OCI-LY1 (cell line): Measurements from ENCODE around the gene FTO.

Source experiments
- H2AFZ ChIP-seq: fragments of 200-600 bp; sonication (generic), shearing (Covaris generic); 2 replicates; pipeline ENCODE4 v1.6.0; 2014; ENCODE audit warnings: antibody characterized with exemption, mild to moderate bottlenecking, low read length
- H3F3A ChIP-seq: fragments of 200-600 bp; sonication (generic), shearing (Covaris generic); 2 replicates; pipeline ENCODE4 v1.6.0; 2014; ENCODE audit warnings: mild to moderate bottlenecking, antibody characterized with exemption, low read length, moderate library complexity; ENCODE audit not compliant: insufficient read depth
- H3K27ac ChIP-seq: fragments of 200-600 bp; sonication (generic); 2 replicates; pipeline ENCODE4 v1.5.1; 2014; ENCODE audit warnings: low read length, mixed run types, mild to moderate bottlenecking, low read depth; ENCODE audit not compliant: poor library complexity, severe bottlenecking
- H3K27me3 ChIP-seq: fragments of 200-600 bp; sonication (generic); 2 replicates; pipeline ENCODE4 v1.6.0; 2014; ENCODE audit warnings: antibody characterized with exemption, mild to moderate bottlenecking, low read length, moderate library complexity; ENCODE audit not compliant: insufficient read depth
- H3K36me3 ChIP-seq: fragments of 200-600 bp; sonication (generic); 2 replicates; pipeline ENCODE4 v1.6.1; 2014; ENCODE audit warnings: mild to moderate bottlenecking, antibody characterized with exemption, low read length, moderate library complexity, mixed read lengths; ENCODE audit not compliant: insufficient read depth
- H3K4me1 ChIP-seq: fragments of 200-600 bp; sonication (generic); 2 replicates; pipeline ENCODE4 v1.5.1; 2014; ENCODE audit warnings: mild to moderate bottlenecking, low read length, moderate library complexity; ENCODE audit not compliant: insufficient read depth, severe bottlenecking
- H3K4me2 ChIP-seq: fragments of 200-600 bp; sonication (generic), shearing (Covaris generic); 2 replicates; pipeline ENCODE4 v1.6.1; 2014; ENCODE audit warnings: low read length
- H3K4me3 ChIP-seq: fragments of 200-600 bp; sonication (generic); 2 replicates; pipeline ENCODE4 v1.5.1; 2014; ENCODE audit warnings: low read length, low read depth, mild to moderate bottlenecking, mixed read lengths; ENCODE audit not compliant: poor library complexity, severe bottlenecking
- H3K79me2 ChIP-seq: fragments of 200-600 bp; shearing (Covaris generic); 2 replicates; pipeline ENCODE4 v1.6.1; 2016; ENCODE audit warnings: mixed run types, low read length, mixed read lengths; ENCODE audit not compliant: insufficient read depth
- H3K9ac ChIP-seq: fragments of 200-600 bp; sonication (generic), shearing (Covaris generic); 2 replicates; pipeline ENCODE4 v1.6.1; 2014; ENCODE audit warnings: mild to moderate bottlenecking, low read length, mixed read lengths
- H3K9me2 ChIP-seq: fragments of 200-600 bp; sonication (generic), shearing (Covaris generic); 2 replicates; pipeline ENCODE4 v1.6.1; 2014; ENCODE audit warnings: low read depth, mild to moderate bottlenecking, low read length, mixed read lengths
- H3K9me3 ChIP-seq: fragments of 200-600 bp; shearing (Covaris generic); 2 replicates; pipeline ENCODE4 v1.6.1; 2014; ENCODE audit warnings: low read length, mixed read lengths
- H4K20me1 ChIP-seq: fragments of 200-600 bp; sonication (generic), shearing (Covaris generic); 2 replicates; pipeline ENCODE4 v1.6.0; 2016; ENCODE audit warnings: mild to moderate bottlenecking, low read length; ENCODE audit not compliant: insufficient read depth
- EZH2 ChIP-seq: fragments of 200-600 bp; sonication (generic), shearing (Covaris generic); IDR thresholded peaks from 2 replicates; pipeline ENCODE4 v1.8.0; 2017; ENCODE audit warnings: borderline replicate concordance, mixed run types, mild to moderate bottlenecking, antibody characterized with exemption, low read length, moderate library complexity, mixed read lengths
- TF ChIP-seq, protein P1 (sequence below): fragments of 200-600 bp; sonication (generic), shearing (Covaris generic); IDR thresholded peaks from 2 replicates; pipeline ENCODE4 v1.5.1; 2017; ENCODE audit warnings: mild to moderate bottlenecking, antibody characterized with exemption, low read length, moderate library complexity, mixed read lengths

Gene FTO

DNA sequence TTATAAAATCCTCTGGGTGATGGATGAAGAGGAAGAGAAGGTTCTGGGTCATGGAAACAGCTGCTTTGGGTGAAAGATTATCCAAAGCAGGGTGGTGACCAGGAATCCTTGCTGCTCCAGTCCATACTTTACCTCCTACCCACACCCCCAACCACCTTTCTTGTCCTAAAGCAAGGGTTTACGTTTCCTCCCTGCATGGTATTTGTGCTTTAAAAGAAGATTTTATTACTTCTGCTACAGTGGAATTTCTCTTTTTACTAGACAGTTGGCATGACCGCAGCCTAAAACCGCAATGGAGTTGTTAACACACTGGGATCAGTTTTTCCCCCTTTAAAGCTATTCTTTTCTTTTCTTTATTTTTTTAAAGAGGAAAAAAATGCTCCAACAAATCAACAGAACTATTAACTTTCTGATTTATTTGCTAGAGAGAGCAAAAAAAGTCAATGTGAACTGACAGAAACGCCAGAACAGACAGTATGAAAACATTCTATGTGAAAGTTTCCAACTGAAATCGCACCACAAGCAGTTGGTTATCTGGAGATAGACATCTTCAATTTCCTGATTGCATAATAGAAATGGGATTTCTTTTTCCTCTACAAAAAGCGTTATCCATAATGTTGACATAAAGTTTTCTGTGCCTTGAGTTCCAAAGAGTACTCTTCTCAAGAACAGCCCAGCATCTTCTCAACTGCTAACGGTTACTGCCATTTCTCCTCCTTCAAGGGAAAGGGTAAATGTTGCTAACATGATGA, 346.7 kb downstream of the FTO start:
- H3K36me3 ChIP-seq = no peaks in the 10 kb centered on the region
- no peaks in the 10 kb centered on the region for H3K27me3 ChIP-seq
- no peaks in the 10 kb centered on the region for H3K4me1 ChIP-seq
- no peak overlapping the region for H3K4me2 ChIP-seq
- H3K9me2 ChIP-seq = no peaks in the 10 kb centered on the region
- H2AFZ ChIP-seq = no peak overlapping the region
- H3K79me2 ChIP-seq = no peaks in the 10 kb centered on the region
- no peak for TF ChIP-seq EZH2
- TF ChIP-seq, protein P1, sequence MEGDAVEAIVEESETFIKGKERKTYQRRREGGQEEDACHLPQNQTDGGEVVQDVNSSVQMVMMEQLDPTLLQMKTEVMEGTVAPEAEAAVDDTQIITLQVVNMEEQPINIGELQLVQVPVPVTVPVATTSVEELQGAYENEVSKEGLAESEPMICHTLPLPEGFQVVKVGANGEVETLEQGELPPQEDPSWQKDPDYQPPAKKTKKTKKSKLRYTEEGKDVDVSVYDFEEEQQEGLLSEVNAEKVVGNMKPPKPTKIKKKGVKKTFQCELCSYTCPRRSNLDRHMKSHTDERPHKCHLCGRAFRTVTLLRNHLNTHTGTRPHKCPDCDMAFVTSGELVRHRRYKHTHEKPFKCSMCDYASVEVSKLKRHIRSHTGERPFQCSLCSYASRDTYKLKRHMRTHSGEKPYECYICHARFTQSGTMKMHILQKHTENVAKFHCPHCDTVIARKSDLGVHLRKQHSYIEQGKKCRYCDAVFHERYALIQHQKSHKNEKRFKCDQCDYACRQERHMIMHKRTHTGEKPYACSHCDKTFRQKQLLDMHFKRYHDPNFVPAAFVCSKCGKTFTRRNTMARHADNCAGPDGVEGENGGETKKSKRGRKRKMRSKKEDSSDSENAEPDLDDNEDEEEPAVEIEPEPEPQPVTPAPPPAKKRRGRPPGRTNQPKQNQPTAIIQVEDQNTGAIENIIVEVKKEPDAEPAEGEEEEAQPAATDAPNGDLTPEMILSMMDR = no peak
- H3K4me3 ChIP-seq = no peak overlapping the region
- H3K9ac ChIP-seq = no peak overlapping the region
- no peaks in the 10 kb centered on the region for H3K9me3 ChIP-seq
- no peak overlapping the region for H3K27ac ChIP-seq
- H3F3A ChIP-seq = no peaks in the 10 kb centered on the region
- H4K20me1 ChIP-seq = no peaks in the 10 kb centered on the region

DNA sequence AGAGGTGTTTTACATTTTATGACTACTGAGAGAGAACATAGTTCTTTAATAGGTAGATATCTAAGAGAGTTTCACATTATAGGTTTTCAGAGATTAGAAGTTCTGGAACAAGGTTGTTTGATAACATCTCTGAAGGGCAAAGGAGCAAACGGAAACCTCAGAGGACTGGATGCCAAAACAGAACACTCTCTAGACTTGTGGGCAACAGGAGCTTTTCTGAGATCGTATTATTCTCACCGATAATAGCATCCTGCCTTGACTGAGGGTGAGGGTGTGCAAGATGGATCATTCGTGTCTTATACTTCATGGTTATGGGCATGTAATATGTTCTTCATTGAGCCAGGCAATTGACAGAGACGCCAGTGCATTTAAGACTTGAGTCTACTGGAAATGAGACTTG, 347.9 kb downstream of the FTO start:
- no peaks in the 10 kb centered on the region for H3K27me3 ChIP-seq
- no peaks in the 10 kb centered on the region for H3F3A ChIP-seq
- H4K20me1 ChIP-seq = no peaks in the 10 kb centered on the region
- no peaks in the 10 kb centered on the region for H3K79me2 ChIP-seq
- no peak overlapping the region for H3K4me2 ChIP-seq
- H3K4me1 ChIP-seq = no peaks in the 10 kb centered on the region
- no peak for TF ChIP-seq EZH2
- TF ChIP-seq, protein P1 = no peak
- H3K9me2 ChIP-seq = no peaks in the 10 kb centered on the region
- H2AFZ ChIP-seq = no peak overlapping the region
- H3K27ac ChIP-seq = no peak overlapping the region
- no peak overlapping the region for H3K4me3 ChIP-seq
- no peaks in the 10 kb centered on the region for H3K9me3 ChIP-seq
- no peak overlapping the region for H3K9ac ChIP-seq
- no peaks in the 10 kb centered on the region for H3K36me3 ChIP-seq

DNA sequence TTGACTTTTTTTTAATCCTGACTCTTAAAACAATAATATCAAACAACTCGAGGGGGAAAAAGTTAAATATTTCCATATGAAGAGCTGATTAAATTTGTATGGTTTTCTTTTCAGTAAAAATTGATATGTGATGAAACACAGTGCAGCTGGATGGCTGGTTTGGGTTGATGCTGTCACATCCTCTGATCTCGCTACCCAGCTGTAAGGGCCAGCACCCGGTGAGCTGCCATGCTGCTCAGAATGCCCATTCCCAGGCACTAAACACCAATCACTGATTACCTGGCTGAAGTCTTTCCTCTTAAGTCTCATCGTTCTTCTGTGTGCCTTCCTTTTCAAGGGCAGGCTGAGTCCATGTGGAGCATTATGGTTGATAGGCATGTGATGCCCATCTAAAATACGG, 348.3 kb downstream of the FTO start:
- Histone ChIP-seq H3K4me3 (no peak overlapping the region), H3K27ac (no peak overlapping the region), H4K20me1 (no peaks in the 10 kb centered on the region), H3K4me1 (no peaks in the 10 kb centered on the region), H3K9ac (no peak overlapping the region), H3K4me2 (no peak overlapping the region), H3K36me3 (no peaks in the 10 kb centered on the region), H3K9me3 (no peaks in the 10 kb centered on the region), H2AFZ (no peak overlapping the region), H3K9me2 (no peaks in the 10 kb centered on the region), H3K79me2 (no peaks in the 10 kb centered on the region), H3F3A (no peaks in the 10 kb centered on the region), H3K27me3 (no peaks in the 10 kb centered on the region)
- TF ChIP-seq, protein P1 = no peak
- no peak for TF ChIP-seq EZH2
